ENCODE results near the gene ZMYM4.
"Not testable (repeated sequence)": the region's sequence is repeated elsewhere in the genome, so short reads cannot be mapped to it uniquely, and the experiment has no call there.

ZMYM4 gene

DNA sequence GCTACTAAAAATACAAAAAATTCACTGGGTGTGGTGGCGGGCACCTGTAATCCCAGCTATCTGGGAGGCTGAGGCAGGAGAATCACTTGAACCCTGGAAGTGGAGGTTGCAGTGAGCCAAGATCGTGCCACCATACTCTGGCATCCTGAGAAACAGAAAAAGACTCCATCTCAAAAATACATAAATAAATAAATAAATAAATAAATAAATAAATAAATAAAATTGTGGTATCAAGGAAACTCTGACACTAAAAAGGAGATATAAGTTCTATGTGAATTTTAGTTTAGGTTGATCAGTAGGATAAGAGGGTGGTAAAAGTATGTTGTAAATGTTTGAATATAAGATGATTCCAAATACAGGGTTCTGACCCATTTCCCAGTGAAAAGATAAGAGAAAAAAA lies 63.1 kb downstream of the ZMYM4 start:
- DNase-seq: not testable (repeated sequence)

DNA sequence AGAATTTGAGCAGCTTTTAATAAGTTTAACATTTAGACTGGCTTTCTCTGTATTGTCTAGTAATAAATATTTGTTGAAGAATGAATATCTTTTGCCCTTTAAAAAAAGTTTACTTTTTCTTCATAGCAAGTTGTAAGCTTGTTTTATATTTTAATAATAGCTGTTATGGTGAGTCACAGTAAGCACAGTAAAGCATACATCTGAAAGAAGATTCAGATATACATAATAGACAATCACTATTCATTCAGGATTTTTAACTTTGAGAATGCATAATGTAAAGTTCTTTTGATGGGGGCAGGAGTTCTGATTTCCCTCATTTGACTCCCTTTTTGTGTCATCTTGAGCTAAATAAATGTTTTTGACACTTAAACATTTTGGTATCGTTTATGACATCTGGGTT lies 66.0 kb downstream of the ZMYM4 start:
- no peak for DNase-seq

DNA sequence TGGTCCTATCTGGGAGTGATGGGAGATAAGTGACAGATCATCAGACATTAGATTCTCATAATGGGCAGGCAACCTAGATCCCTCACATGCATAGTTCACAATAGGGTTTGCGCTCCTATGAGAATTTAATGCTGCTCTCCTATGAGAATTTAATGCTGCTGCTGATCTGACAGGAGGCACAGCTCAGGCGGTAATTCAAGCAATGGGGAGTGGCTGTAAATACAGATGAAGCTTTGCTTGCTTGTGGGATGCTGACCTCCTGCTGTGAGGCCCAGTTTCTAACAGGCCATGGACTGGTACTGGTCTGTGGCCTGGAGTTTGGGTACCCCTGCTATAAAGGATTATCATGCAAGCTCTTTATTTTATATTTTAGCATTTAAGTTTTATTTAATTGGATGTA lies 72.0 kb downstream of the ZMYM4 start:
- DNase-seq: no peak

DNA sequence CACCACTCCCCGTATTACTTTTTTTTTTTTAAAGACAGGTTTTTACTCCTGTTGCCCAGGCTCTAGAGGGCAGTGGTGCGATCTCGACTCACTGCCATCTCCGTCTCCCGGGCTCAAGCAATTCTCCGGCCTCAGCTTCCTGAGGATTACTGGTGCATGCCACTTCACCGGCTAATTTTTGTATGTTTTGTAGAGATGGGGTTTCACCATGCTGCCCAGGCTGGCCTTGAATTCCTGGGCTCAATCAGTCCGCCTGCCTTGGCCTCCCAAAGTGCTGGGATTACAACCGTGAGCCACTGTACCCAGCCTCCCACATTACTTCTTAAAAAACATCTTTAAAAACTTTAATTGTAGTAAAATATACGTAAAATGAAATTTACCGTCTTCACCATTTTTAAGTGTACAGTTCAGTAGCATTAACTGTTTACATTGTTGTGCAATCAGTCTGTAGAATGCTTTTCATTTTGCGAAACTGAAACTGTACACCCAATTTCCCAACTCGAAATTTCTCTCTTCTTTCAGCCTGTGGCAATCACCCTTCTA lies 77.0 kb downstream of the ZMYM4 start:
- DNase-seq: no peak

DNA sequence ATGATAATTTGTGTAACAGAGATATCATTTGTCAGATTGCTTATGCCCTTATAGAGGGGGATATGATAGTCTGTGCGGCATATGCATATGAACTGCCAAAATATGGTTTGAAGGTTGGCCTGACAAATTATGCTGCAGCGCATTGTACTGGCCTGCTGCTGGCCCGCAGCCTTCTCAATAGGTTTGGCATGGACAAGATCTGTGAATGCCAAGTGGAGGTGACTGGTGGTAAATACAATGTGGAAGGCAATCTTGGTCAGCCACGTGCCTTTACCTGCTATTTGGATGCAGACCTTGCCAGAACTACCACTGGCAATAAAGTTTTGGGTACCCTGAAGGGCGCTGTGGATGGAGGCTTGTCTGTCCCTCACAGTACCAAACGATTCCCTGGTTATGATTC lies 82.4 kb downstream of the ZMYM4 start:
- DNase-seq: no peak

DNA sequence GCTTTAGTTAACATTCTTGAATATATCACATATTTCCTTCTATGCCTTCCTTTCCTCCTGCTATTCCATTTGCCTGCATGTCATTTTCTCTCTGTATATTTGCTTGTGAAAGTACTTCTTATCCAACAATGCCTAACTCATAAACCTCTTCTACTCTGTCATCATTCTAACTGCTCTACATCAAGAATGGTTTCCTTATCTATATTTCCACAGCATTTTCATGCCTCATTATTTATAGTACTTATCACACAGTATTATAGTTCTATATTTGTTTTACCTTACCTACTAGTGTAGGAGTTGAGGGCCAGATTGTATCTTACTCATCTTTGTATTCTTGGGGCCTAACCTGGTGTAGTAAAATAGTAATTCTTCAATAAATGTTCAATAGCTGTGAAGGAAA lies 91.5 kb downstream of the ZMYM4 start:
- DNase-seq: no peak

DNA sequence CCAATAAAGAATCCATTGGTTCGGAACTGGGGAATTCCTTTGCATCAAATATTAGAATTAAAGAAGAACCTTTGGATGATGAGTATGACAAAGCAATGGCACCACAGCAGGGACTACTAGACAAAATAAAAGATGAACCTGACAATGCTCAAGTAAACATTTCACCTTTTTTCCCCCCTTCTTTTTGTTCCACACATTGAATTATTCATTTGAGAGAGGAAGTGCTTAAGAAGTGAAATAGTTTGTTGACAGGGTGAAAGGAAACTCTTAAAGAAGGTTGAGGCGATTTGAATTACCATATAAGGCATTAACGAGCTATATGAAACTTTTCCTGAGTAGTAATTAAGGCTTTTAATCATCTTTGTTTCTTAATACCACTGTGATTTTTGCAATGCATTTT lies 93.1 kb downstream of the ZMYM4 start:
- DNase-seq: no peak

DNA sequence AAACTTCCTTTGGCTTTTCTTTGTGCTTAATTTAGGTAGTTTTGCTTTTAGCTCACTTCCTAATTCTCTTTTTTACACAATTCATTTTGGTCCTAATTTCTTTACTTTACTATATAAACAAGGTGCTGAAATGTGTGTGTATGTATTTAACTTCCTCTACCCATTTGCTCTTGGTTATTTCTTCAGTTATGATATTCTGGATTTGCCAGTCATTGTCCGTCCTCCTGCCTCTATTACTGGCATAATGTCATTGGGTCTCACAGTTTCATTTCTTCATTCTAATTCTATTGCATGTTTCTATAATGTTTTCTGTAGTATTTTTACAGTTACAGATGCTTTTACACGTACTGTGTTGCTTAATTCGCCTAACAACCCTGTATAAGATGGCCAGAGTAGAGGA lies 96.2 kb downstream of the ZMYM4 start:
- DNase-seq: no peak

DNA sequence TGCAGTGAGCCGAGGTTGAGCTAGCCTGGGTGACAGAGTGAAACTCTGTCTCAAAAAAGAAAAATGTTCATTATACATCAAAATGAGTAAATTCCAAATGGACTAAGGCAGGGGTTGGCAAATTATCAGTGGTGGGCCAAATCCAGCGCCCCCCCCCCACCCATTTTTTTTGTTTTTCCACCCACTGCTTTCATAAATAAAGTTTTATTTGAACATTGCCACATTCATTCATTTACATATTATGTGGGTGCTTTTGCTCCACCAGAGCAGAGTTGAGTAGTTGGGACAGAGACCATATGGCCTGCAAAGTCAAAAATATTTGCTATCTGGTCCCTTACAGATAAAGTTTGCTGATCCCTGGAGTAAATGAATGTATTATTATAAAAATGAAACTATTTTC lies 99.4 kb downstream of the ZMYM4 start:
- no peak for DNase-seq

DNA sequence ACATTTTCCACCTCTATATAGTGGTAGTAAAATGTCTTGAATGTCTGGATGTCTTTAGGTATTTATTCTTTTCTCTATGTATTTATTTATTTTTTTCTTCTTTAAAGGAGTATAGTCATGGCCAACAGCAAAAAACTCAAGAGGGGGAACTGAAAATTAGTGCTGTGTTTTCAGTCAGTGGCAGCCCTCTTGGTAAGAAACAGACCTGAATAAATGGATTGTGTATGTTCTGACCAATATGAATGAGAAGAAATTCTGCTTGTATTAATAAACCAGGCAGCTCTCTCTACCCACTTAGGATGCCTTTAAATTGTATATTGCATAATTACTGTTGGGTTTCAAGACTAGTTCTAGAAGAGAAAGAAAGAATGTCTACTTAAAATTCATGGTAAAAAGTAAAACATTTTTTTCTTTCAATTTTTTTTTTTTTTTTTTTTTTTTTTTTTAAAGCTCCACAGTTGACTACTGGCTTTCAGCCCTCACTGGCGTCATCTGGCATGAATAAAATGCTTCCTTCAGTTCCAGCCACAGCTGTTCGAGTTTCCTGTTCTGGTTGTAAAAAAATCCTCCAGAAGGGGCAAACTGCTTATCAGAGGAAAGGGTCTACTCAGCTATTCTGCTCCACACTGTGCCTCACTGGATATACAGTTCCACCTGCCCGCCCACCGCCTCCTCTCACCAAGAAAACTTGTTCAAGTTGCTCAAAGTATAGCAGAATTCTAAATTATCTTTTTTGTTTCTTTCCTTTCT lies 101.6 kb downstream of the ZMYM4 start:
- DNase-seq: no peak

DNA sequence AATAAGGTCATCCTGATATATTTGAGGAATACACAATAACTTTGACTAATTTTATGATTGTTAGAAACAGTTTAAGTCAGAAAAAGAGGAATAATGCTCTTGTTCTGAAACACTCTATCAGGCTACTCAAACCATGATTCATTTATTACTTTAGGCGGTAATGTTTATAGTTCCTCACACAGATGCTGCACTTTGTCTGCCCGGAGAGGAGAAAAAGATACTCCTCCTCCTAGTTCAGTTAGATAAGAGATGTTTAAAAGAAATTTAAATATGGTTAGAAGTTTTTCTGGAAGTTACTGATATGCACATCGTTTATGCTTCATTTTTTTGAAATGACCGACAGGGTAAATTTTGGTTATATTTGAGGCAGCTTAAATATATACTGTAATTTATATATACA lies 103.0 kb downstream of the ZMYM4 start:
- DNase-seq: no peak

DNA sequence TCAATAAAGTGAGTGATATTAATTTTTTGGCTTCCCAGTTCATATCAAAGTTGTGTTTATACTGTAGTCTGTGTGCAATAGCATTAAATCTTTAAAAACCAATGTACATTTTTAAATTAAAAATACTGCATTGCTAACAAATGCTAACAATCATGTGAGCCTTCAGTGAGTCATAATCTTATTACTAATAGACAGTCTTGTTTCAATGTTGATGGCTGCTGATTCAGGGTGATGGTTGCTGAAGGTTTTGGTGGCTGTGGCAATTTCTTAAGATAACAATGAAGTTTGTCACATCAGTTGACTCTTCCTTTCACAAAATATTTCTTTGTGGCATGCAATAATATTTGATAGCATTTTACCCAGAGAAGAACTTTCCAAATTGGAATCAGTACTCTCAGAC lies 109.0 kb downstream of the ZMYM4 start:
- DNase-seq: no peak

DNA sequence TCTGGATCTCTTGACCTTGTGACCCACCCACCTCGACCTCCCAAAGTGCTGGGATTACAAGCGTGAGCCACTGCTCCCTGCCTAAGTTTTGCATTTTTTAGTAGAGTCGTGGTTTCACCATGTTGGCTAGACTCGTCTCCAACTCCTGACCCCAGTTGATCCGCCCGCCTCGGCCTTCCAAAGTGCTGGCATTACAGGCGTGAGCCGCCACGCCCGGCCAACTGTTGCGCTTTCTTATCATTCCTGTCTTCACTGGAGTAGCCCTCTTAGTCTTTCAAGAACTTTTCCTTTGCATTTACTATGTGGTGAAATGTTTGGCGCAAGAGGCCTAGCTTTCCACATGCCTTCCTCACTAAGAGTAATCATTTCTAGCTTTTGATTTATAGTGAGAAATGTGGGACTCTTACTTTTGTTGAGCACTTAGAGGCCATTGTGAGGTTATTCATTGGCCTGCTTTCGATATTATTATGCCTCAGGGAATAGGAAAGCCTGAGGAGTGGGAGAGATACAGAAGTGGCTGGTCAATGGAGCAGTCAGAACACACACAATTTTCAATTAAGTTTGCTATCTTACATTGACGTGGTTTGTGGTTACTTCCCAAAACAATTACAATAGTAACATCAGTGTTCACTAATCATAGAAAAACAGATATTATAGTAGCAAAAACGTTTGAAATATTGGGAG lies 111.0 kb downstream of the ZMYM4 start:
- DNase-seq: no peak

DNA sequence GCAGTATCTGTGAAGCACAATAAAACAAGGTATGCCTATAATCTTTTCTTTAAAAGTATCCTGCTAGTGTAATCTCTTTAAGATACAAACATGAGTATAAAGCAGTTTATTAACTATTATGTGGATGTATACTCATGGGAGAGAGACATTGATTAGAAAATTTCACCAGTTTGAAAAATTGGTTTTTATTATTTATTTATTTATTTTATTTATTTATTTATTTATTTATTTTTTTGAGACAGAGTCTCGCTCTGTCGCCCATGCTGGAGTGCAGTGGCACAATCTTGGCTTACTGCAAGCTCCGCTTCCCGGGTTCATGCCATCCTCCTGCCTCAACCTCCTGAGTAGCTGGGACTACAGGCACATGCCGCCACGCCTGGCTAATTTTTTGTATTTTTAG lies 111.6 kb downstream of the ZMYM4 start:
- not testable (repeated sequence) for DNase-seq

DNA sequence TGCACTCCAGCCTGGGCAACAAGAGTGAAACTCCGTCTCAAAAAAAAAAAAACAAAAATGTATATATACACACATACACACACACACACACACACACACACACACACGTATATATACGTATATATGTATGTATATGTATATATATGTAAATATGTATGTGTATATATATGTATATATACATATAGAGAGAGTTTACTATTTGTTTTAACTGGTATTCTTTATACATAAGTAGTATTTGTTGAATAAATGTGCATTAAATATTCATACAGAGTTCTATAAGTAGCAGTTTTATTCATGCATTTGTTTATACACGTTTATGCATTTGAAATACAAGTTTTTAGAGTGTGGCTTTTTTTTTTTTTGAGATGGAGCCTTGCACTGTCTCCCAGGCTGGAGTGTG lies 113.6 kb downstream of the ZMYM4 start:
- DNase-seq: no peak

DNA sequence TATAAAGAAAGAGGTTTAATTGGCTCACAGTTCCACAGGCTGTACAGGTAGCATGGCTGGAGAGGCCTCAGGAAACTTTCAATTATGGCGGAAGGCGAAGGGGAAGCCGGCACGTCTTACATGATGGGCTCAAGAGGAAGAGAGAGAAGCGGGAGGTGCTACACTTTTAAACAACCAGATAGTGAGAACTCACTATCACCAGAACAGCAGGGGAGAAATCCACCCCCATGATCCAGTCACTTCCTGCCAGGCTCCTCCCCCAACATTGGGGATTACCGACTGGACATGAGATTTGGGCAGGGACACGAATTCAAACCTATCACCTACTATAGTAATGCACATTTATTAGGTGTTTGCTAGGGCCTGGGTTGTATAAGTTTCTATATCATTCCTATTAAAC lies 117.8 kb downstream of the ZMYM4 start:
- no peak for DNase-seq

DNA sequence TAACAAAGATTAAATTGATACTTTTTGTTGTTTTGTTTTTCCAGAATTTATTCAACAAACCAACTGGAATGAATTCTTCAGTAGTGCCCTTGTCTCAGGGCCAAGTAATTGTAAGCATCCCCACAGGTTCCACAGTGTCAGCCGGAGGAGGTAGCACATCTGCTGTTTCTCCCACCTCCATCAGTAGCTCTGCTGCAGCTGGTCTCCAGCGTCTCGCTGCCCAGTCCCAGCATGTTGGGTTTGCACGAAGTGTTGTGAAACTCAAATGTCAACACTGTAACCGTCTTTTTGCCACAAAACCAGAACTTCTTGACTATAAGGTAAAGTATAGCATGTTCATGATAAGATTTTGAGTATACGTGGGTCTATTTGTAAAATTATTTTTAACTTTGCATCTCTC lies 118.5 kb downstream of the ZMYM4 start:
- no peak for DNase-seq

DNA sequence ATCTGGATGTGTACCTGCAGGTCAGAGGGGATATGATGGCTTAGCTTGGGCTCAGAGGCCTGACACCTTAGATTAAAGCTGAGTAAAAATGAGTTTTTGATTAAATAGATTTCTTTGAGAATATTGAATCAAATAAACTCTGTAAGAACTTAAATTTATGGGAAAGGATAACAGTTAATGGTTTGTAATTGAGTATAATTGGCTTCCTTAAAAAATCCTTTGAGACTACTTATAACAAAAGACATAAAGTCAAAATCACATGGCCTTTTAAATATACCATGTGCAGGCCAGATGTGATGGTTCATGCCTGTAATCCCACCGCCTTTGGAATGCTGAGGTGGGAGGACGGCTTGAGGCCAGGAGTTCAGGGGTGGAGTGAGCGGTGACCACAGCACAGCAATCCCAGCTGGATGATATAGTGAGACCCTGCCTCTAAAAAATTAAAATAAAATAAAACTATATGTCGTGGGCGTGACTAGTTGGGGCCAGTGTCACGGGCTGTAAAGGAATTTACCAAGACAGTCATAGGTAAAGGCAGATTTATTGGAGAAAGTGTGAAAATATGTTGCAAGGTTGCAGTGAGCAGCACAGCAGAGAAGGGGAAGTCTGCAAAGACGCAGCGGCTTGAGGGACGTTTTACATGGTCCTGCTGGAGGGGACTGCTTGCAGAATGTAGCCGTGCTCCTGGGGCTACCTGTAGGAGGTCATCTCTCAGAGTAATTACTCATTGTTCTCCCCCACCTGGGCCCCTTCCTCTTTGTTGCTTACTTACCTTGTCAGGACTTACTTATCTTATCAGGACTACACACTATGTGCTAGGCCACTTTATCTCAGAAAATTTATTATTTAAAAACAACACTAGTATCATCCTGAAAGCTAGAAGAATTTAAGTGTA lies 122.3 kb downstream of the ZMYM4 start:
- no peak for DNase-seq

DNA sequence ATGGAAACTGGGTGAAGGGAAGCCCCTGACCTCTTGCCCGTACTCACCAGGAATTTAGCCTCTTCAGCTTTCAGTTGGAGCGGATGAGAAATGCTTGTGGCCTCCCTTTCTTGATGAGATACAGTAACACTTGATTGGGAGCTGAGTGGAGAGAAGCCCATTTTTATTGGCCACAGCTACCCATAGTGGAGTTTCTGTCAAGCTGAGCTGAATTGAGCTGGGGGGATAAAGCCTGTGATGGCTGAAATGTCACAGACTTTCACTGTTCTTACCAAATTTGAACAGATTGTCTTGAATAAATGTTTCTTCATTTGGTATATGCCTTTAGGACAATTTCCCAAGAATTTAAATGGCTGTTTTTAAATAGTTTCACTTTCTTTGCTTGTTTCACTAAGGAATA lies 125.9 kb downstream of the ZMYM4 start:
- no peak for DNase-seq

DNA sequence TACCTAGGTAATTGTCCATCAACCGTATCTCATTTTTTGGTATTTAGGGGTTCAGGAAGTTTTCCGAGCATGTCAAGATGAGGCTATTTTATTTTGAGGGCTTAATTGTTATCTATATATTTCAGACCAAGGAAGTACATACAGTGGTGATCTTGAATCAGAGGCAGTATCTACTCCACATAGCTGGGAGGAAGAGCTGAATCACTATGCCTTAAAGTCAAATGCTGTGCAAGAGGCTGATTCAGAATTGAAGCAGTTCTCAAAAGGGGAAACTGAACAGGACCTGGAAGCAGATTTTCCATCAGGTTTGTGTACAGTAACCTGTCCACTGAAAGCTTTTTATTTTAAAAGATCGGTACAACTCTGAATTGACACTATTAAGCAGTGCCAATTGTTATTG lies 130.2 kb downstream of the ZMYM4 start:
- no peak for DNase-seq

DNA sequence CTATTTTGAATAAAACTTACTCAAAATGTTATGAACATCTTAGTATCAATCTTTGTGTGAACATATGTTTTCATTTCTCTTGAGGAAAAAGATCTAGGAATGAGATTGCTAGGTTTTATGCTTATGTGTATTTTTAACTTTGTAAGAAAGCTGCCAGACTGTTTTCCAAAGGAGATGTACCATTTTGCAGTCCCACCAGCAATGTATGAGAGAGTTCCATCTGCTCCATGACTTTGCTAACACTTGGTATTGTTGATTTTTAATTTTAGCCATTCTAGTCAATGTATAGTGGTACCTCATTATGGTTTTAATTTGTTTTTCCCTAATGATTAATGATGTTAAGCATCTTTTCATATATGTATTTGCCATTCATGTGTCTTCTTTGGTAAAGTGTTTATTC lies 132.5 kb downstream of the ZMYM4 start:
- DNase-seq: no peak

DNA sequence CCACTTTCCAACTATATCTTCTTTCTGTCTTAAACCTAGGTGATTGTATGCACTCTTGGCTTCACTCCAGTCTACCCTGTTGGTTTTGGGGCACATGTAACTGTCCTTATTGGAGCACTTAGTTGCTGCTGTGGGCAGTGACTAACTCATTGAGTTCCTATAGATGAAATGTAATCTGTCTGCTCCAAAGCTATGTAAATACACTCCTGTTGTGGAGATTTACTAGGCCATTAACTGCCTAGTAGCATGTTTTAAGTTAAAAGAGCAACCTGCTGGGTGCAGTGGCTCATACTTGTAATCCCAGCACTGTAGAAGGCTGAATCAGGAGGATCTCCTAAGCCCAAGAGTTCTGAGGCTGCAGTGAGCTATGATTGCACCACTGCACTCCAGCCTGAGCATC lies 137.6 kb downstream of the ZMYM4 start:
- DNase-seq: no peak

DNA sequence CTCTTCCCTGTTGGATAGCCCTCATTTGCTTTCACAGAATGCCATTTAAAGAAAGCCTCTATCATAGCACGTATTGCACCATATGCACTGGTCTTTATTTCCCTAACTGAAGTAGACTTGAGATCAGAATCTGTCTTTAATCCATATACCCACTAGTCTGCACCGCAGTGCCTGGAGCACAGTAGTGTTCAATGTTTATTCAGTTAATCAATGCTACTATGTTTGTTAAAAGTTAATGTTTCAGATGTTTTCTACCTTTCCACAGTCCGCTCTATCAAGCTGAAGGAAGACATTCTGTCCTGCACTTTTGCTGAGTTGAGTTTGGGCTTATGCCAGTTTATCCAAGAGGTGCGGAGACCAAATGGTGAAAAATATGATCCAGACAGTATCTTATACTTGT lies 139.2 kb downstream of the ZMYM4 start:
- no peak for DNase-seq

DNA sequence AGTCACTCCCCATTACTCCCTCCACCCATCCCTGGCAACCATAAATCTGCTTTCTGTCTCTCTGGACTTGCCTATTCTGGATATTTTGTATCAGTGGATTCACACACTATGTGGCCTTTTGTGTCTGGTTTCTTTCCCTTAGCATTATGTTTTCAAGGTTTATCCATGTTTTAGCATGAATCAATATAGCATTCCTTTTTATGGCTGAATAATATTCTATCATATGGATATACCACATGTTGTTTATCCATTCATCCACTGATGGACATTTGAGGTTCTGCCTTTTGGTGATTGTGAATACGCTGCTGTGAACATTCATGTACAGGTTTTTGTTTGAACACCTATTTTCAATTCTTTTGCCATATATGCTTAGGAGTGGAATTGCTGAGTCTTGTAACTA lies 140.4 kb downstream of the ZMYM4 start:
- DNase-seq: no peak
